HepG2 (cell line): ENCODE measurements around the gene CENPB. TPM values are rescaled to one million over a fixed set of nuclear protein-coding genes. Genes with fewer than 3 reads are reported as not detected.

Experiments used
- HBP1 ChIP-seq: IDR thresholded peaks from 2 replicates; pipeline ENCODE4 v1.6.1; 2016; ENCODE audit warnings: low read depth, control low read depth
- HNRNPL ChIP-seq: fragments of 200-400 bp; formaldehyde crosslinking; IDR thresholded peaks from 2 replicates; pipeline ENCODE4 v1.6.1; 2017; ENCODE audit warnings: mild to moderate bottlenecking, low read depth, low read length
- NBN ChIP-seq: fragments of 450-650 bp; conservative IDR thresholded peaks from 2 replicates; pipeline ENCODE4 v1.6.1; 2017
- NKX3-1 ChIP-seq: sonication (generic); formaldehyde crosslinking; IDR thresholded peaks from 2 replicates; pipeline ENCODE4 v1.5.0; 2020; ENCODE audit warnings: missing genetic modification reagents
- RBM39 ChIP-seq: fragments of 200-400 bp; formaldehyde crosslinking; IDR thresholded peaks from one replicate; pipeline ENCODE4 v1.6.1; 2018; ENCODE audit warnings: antibody characterized with exemption, mild to moderate bottlenecking, low read depth, low read length; ENCODE audit not compliant: poor library complexity, severe bottlenecking
- SMAD9 ChIP-seq: sonication (generic); formaldehyde crosslinking; IDR thresholded peaks from 2 replicates; pipeline ENCODE4 v1.5.1; 2020; ENCODE audit warnings: mild to moderate bottlenecking, missing genetic modification reagents
- SPEN ChIP-seq: sonication (generic); formaldehyde crosslinking; IDR thresholded peaks from 2 replicates; pipeline ENCODE4 v1.5.1; 2020; ENCODE audit warnings: low read depth, mild to moderate bottlenecking, missing genetic modification reagents
- TRAFD1 ChIP-seq: sonication (generic); formaldehyde crosslinking; IDR thresholded peaks from 2 replicates; pipeline ENCODE4 v1.5.1; 2020; ENCODE audit warnings: missing genetic modification reagents, mild to moderate bottlenecking, borderline replicate concordance
- ZBTB43 ChIP-seq: sonication (generic); formaldehyde crosslinking; conservative IDR thresholded peaks from 2 replicates; pipeline ENCODE4 v1.4.0; 2020; ENCODE audit warnings: missing genetic modification reagents
- ZFP1 ChIP-seq: IDR thresholded peaks from 2 replicates; pipeline ENCODE4 v1.6.1; 2016
- ZNF687 ChIP-seq: sonication (generic); formaldehyde crosslinking; IDR thresholded peaks from 2 replicates; pipeline ENCODE4 v1.5.1; 2020; ENCODE audit warnings: mild to moderate bottlenecking, missing genetic modification reagents, moderate library complexity
- ZNF788 ChIP-seq: sonication (generic); formaldehyde crosslinking; IDR thresholded peaks from 2 replicates; pipeline ENCODE4 v1.5.0; 2020; ENCODE audit warnings: mild to moderate bottlenecking, missing genetic modification reagents, borderline replicate concordance
- ZSCAN12 ChIP-seq: sonication (generic); formaldehyde crosslinking; IDR thresholded peaks from 2 replicates; pipeline ENCODE4 v1.9.0; 2021; ENCODE audit warnings: mild to moderate bottlenecking, missing genetic modification reagents
- ZSCAN31 ChIP-seq: sonication (generic); formaldehyde crosslinking; IDR thresholded peaks from 2 replicates; pipeline ENCODE4 v1.5.0; 2020; ENCODE audit warnings: low read depth, mild to moderate bottlenecking, missing genetic modification reagents
- ZXDC ChIP-seq: sonication (generic); formaldehyde crosslinking; IDR thresholded peaks from 2 replicates; pipeline ENCODE4 v1.5.0; 2020; ENCODE audit warnings: mild to moderate bottlenecking, missing genetic modification reagents
- polyA plus RNA-seq, 8 experiments: library from polyadenylated mRNA; depleted of rRNA in 3 of 8; stranded (reverse) in 7 of 8; unstranded in 1 of 8; fragments of >200 nt; fragmentation: Illumina TruSeq in 4 of 8; extraction: Trizol in 4 of 8; gene quantifications; 2 replicates each; pipeline versions ENCODE4 v1.2.1 to v1.2.3, GENCODE V29; 2011 to 2016; ENCODE audit warnings: low read depth in 4 of 8, missing spikeins in 1 of 8, mixed read lengths in 1 of 8; ENCODE audit not compliant: insufficient read depth in 1 of 8
- total RNA-seq, 5 experiments: library from RNA; depleted of rRNA; stranded (reverse); fragments of >200 nt; fragmentation: Illumina TruSeq; extraction: Trizol; gene quantifications; 2 replicates each; pipeline ENCODE4 v1.2.3, GENCODE V29; 2016; ENCODE audit warnings: low read depth in 1 of 5

The CENPB gene
- total and polyA plus RNA-seq, 2 of the 13 experiments (the other 11 are each of a cell fraction or from before 2014, with no cell fraction given) = 10.4 to 54.5 TPM

- TF ChIP-seq SPEN (peak; percentile 31; the same call in 1 of the 2 replicates), TRAFD1 (CRISPR knock-in tag) (0 out of 2 replicates have a peak, but pooled peaks have one; percentile 27), NBN (no peak), ZXDC (CRISPR knock-in tag) (no peak), ZSCAN12 (CRISPR knock-in tag) (no peak), ZBTB43 (0 out of 2 replicates have a peak, but pooled peaks have one; percentile 14), RBM39 (peak; percentile 70), ZNF788 (CRISPR knock-in tag) (0 out of 2 replicates have a peak, but pooled peaks have one; percentile 4), ZSCAN31 (CRISPR knock-in tag) (no peak), HBP1 (no peak), SMAD9 (CRISPR knock-in tag) (no peak), NKX3-1 (no peak), HNRNPL (0 out of 2 replicates have a peak, but pooled peaks have one; percentile 61), ZNF687 (CRISPR knock-in tag) (peak; percentile 83), ZFP1 (CRISPR knock-in tag) (no peak)
Measured at GRCh38 chr20:3739926-3740451, 46.6 kb downstream of the CENPB start (continued).
